GM21825 (cell line): ENCODE measurements around the gene PRKCE.
"Not testable (repeated sequence)": the region's sequence is repeated elsewhere in the genome, so short reads cannot be mapped to it uniquely, and the experiment has no call there.

ENCODE experiments used
- ATAC-seq: cut with Tn5 transposase; IDR thresholded peaks from one replicate; pipeline ENCODE4 v1.9.1; 2021; ENCODE audit warnings: mild to moderate bottlenecking, moderate library complexity; ENCODE audit not compliant: unreplicated experiment

Gene PRKCE

GRCh38 chr2:45696708-45697107 is 45.2 kb downstream of the PRKCE start:
- ATAC-seq = no peak

- no peak for ATAC-seq
Measured at GRCh38 chr2:45697190-45697589, 45.7 kb downstream of the PRKCE start.

- no peak for ATAC-seq
Measured at GRCh38 chr2:45698554-45698953, 47.1 kb downstream of the PRKCE start.

- ATAC-seq = peak; percentile 67
Measured at GRCh38 chr2:45699032-45699658, 47.7 kb downstream of the PRKCE start.

- ATAC-seq = no peak
Measured at GRCh38 chr2:45700407-45701013, 49.0 kb downstream of the PRKCE start.

GRCh38 chr2:45705233-45705632 is 53.8 kb downstream of the PRKCE start:
- ATAC-seq = no peak

- no peak for ATAC-seq
Measured at GRCh38 chr2:45706033-45706432, 54.6 kb downstream of the PRKCE start.

- ATAC-seq = no peak
Measured at GRCh38 chr2:45707006-45707405, 55.5 kb downstream of the PRKCE start.

- ATAC-seq = no peak
Measured at GRCh38 chr2:45707661-45708060, 56.2 kb downstream of the PRKCE start.

GRCh38 chr2:45708501-45708900 is 57.0 kb downstream of the PRKCE start:
- ATAC-seq = no peak

GRCh38 chr2:45709137-45709536 is 57.7 kb downstream of the PRKCE start:
- ATAC-seq = no peak

- ATAC-seq = no peak
Measured at GRCh38 chr2:45710468-45710867, 59.0 kb downstream of the PRKCE start.

- no peak for ATAC-seq
Measured at GRCh38 chr2:45711224-45711623, 59.7 kb downstream of the PRKCE start.

GRCh38 chr2:45712570-45712969 is 61.1 kb downstream of the PRKCE start:
- no peak for ATAC-seq

GRCh38 chr2:45713136-45713535 is 61.7 kb downstream of the PRKCE start:
- ATAC-seq = no peak

- ATAC-seq = no peak
Measured at GRCh38 chr2:45713591-45713990, 62.1 kb downstream of the PRKCE start.

- no peak for ATAC-seq
Measured at GRCh38 chr2:45714679-45715078, 63.2 kb downstream of the PRKCE start.

- ATAC-seq = no peak
Measured at GRCh38 chr2:45715601-45716379, 64.3 kb downstream of the PRKCE start.

GRCh38 chr2:45716432-45716831 is 65.0 kb downstream of the PRKCE start:
- ATAC-seq = not testable (repeated sequence)

- no peak for ATAC-seq
Measured at GRCh38 chr2:45716915-45717314, 65.4 kb downstream of the PRKCE start.

GRCh38 chr2:45720210-45720609 is 68.7 kb downstream of the PRKCE start:
- ATAC-seq = no peak

GRCh38 chr2:45721150-45721549 is 69.7 kb downstream of the PRKCE start:
- ATAC-seq = no peak
